Thyroid gland (tissue), 4 donors: ENCODE measurements around the gene MERTK. TPM values are rescaled to one million over a fixed set of nuclear protein-coding genes. Genes with fewer than 3 reads are reported as not detected.

Experiments
- DNase-seq, 2 donors: peaks; one replicate each; pipeline ENCODE4 v3.0.0-alpha.2; 2019
- H3K27ac ChIP-seq, 3 donors: fragments of 200-600 bp; sonication (generic); 1 replicate in 2 of 3; 2 replicates in 1 of 3; pipeline ENCODE4 v1.5.1; 2016 to 2019; ENCODE audit warnings: mild to moderate bottlenecking in 1 of 3, moderate library complexity in 1 of 3
- H3K27me3 ChIP-seq: fragments of 200-600 bp; sonication (generic); one replicate; pipeline ENCODE4 v1.5.1; 2019
- H3K36me3 ChIP-seq, 2 donors: fragments of 200-600 bp; sonication (generic); one replicate each; pipeline ENCODE4 v1.5.1; 2016 to 2019
- H3K4me1 ChIP-seq, 2 donors: fragments of 200-600 bp; sonication (generic); one replicate each; pipeline ENCODE4 v1.5.1; 2017 to 2019
- H3K4me3 ChIP-seq, 3 donors: fragments of 200-600 bp; sonication (generic); replicated peaks in 1 of 3; 1 replicate in 2 of 3; 2 replicates in 1 of 3; pipeline ENCODE4 v1.5.1; 2016; ENCODE audit warnings: mild to moderate bottlenecking in 1 of 3
- H3K9me3 ChIP-seq: fragments of 200-600 bp; sonication (generic); one replicate; pipeline ENCODE4 v1.5.1; 2017
- POLR2A ChIP-seq, 2 donors: fragments of 450-650 bp; IDR thresholded peaks; one replicate each; pipeline ENCODE4 v1.6.1; 2017; ENCODE audit warnings: antibody characterized with exemption in 2 of 2, mild to moderate bottlenecking in 2 of 2, moderate library complexity in 1 of 2
- WGBS, 2 donors: methylation state at CpG; one replicate each; pipeline ENCODE4 v1.1.5; 2017; 5-methylcytosine and 5-hydroxymethylcytosine counted together
- intact Hi-C: fragments of 100-400 bp; cut with DNase I; formaldehyde crosslinking; loops from one replicate; pipeline ENCODE4 v1.15.1; 2023
- total RNA-seq, 4 donors: library from RNA; depleted of rRNA; stranded (reverse); fragments of >200 nt; gene quantifications; one replicate each; pipeline ENCODE4 v1.2.3, GENCODE V29; 2016
- TF ChIP-seq, protein P1 (sequence below), 6 experiments: fragments of 200-600 bp in 3 of 6; fragments of 450-650 bp in 3 of 6; sonication (generic) in 3 of 6; IDR thresholded peaks; one replicate each; pipeline ENCODE4 v1.5.1; 2016 to 2019; ENCODE audit warnings: antibody characterized with exemption in 6 of 6, mild to moderate bottlenecking in 2 of 6, inconsistent platforms in 1 of 6, moderate library complexity in 1 of 6

MERTK gene
- total RNA-seq, 4 donors from 2014 or later = 23.5 to 36.7 (median 32.9) TPM

DNA sequence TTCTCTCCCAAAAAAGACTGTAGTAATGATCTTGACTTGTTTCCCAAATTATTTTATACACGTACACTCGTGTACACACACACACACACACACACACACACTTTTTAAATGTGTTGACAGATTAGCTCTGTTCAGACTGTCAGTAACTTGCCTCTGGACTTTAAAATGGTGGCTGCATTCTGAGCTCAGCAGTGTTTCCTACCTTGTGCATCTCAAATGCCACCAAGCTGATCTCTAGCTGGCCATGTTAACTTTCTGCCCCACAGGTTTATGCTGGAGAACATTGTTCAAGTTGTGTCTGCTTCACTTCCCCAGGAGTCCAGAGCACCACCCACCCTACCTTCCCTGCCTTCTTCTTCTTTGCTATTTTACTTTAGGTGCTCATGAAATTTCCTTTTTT lies 83.3 kb downstream of the MERTK start:
- no peak for TF ChIP-seq POLR2A (IDR thresholded peaks at IDR 0.05)
- TF ChIP-seq, protein P1, sequence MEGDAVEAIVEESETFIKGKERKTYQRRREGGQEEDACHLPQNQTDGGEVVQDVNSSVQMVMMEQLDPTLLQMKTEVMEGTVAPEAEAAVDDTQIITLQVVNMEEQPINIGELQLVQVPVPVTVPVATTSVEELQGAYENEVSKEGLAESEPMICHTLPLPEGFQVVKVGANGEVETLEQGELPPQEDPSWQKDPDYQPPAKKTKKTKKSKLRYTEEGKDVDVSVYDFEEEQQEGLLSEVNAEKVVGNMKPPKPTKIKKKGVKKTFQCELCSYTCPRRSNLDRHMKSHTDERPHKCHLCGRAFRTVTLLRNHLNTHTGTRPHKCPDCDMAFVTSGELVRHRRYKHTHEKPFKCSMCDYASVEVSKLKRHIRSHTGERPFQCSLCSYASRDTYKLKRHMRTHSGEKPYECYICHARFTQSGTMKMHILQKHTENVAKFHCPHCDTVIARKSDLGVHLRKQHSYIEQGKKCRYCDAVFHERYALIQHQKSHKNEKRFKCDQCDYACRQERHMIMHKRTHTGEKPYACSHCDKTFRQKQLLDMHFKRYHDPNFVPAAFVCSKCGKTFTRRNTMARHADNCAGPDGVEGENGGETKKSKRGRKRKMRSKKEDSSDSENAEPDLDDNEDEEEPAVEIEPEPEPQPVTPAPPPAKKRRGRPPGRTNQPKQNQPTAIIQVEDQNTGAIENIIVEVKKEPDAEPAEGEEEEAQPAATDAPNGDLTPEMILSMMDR (IDR thresholded peaks at IDR 0.05) = no peak
- H3K9me3 ChIP-seq = no peaks in the 10 kb centered on the region
- H3K4me1 ChIP-seq = no peaks in the 10 kb centered on the region
- H3K27ac ChIP-seq = no peak overlapping the region
- DNase-seq = no peak
- WGBS, 2 donors = 95 to 97% methylated on average over 2 of the region's 2 CpGs
- H3K4me3 ChIP-seq = no peak overlapping the region
- intact Hi-C loops = loop anchor here (10.0 kb wide), 1 partner anchor 63 kb away; no protein-coding TSS in a partner anchor
- H3K27me3 ChIP-seq = no peaks in the 10 kb centered on the region
- H3K36me3 ChIP-seq = peaks cover 14 to 30% of the 10 kb centered on the region in 2 donors

DNA sequence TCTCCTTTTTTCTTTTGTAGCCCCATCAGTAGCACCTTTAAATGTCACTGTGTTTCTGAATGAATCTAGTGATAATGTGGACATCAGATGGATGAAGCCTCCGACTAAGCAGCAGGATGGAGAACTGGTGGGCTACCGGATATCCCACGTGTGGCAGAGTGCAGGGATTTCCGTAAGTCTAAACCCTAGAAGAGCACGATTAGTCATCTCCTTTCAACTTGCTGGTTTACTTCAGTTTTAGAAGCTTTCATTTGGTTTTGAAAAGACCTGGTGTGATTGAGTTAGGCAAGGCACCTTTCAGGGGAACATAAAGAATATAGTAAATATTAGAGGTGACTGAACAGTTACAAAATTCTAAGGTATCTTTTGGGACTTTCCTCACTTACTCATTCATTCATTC lies 84.4 kb downstream of the MERTK start:
- no peak for DNase-seq
- TF ChIP-seq POLR2A (IDR thresholded peaks at IDR 0.05) = no peak
- TF ChIP-seq, protein P1 (IDR thresholded peaks at IDR 0.05) = no peak
- intact Hi-C loops = loop anchor here (10.0 kb wide), 1 partner anchor 62 kb away; no protein-coding TSS in a partner anchor
- 97 to 98% methylated on average over 5 of the region's 5 CpGs for WGBS, 2 donors
- H3K9me3 ChIP-seq = no peaks in the 10 kb centered on the region
- H3K4me3 ChIP-seq = no peak overlapping the region
- no peaks in the 10 kb centered on the region for H3K4me1 ChIP-seq
- H3K27ac ChIP-seq = no peak overlapping the region
- no peaks in the 10 kb centered on the region for H3K27me3 ChIP-seq
- peaks cover 14 to 30% of the 10 kb centered on the region in 2 donors for H3K36me3 ChIP-seq

- H3K27ac ChIP-seq = no peak overlapping the region
- no peaks in the 10 kb centered on the region for H3K27me3 ChIP-seq
- H3K36me3 ChIP-seq = peaks cover 14 to 30% of the 10 kb centered on the region in 2 donors
- TF ChIP-seq, protein P1 (IDR thresholded peaks at IDR 0.05) = no peak
- TF ChIP-seq POLR2A (IDR thresholded peaks at IDR 0.05) = no peak
- no peak for DNase-seq
- no peaks in the 10 kb centered on the region for H3K4me1 ChIP-seq
- intact Hi-C loops = loop anchor here (10.0 kb wide), 1 partner anchor 61 kb away; no protein-coding TSS in a partner anchor
- H3K4me3 ChIP-seq = no peak overlapping the region
- no peaks in the 10 kb centered on the region for H3K9me3 ChIP-seq
- WGBS, 2 donors = 73 to 78% methylated on average over 8 of the region's 8 CpGs
These were observed 85.2 kb downstream of the MERTK start for GRCh38 chr2:111983478-111984212.

DNA sequence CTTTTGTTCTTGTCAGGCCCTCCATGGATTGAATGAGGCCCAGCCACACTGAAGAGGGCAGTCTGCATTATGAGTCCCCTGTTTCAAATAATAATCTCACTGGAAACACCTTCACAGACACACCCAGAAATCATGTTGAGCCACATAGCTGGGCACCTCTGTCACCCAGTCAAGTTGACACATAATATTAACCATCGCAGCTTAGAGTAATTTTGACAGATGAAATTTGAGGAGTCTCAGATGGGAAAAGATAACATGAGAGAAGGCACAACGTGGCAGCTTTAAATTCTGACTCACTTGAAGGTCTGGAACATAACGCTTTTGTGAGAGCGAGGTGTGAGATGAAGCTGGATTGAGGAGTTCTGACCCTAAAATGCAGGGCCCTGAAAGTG lies 85.8 kb downstream of the MERTK start:
- no peaks in the 10 kb centered on the region for H3K9me3 ChIP-seq
- intact Hi-C loops = loop anchor here (10.0 kb wide), 1 partner anchor 61 kb away; no protein-coding TSS in a partner anchor
- TF ChIP-seq, protein P1 (IDR thresholded peaks at IDR 0.05) = no peak
- no peak for TF ChIP-seq POLR2A (IDR thresholded peaks at IDR 0.05)
- H3K27me3 ChIP-seq = no peaks in the 10 kb centered on the region
- DNase-seq = no peak
- H3K27ac ChIP-seq = no peak overlapping the region
- H3K36me3 ChIP-seq = peaks cover 14 to 30% of the 10 kb centered on the region in 2 donors
- no peak overlapping the region for H3K4me3 ChIP-seq
- no peaks in the 10 kb centered on the region for H3K4me1 ChIP-seq
- WGBS, 2 donors = 89 to 91% methylated on average over 4 of the region's 4 CpGs

GRCh38 chr2:111985514-111985913 lies 87.1 kb downstream of the MERTK start:
- DNase-seq = no peak
- intact Hi-C loops = loop anchor here (10.0 kb wide), 1 partner anchor 59 kb away; no protein-coding TSS in a partner anchor
- Histone ChIP-seq H3K36me3 (peaks cover 14 to 30% of the 10 kb centered on the region in 2 donors), H3K27me3 (no peaks in the 10 kb centered on the region), H3K4me1 (no peaks in the 10 kb centered on the region), H3K9me3 (no peaks in the 10 kb centered on the region), H3K27ac (no peak overlapping the region), H3K4me3 (no peak overlapping the region)
- WGBS, 2 donors = 86 to 92% methylated on average over 4 of the region's 4 CpGs
- TF ChIP-seq POLR2A (IDR thresholded peaks at IDR 0.05) = no peak
- TF ChIP-seq, protein P1 (IDR thresholded peaks at IDR 0.05) = no peak
